DMS114 treated with DMSO at 0.1 percent for 48 hours (cell line): ENCODE measurements around the gene CDR2L.
"Not testable (repeated sequence)": the region's sequence is repeated elsewhere in the genome, so short reads cannot be mapped to it uniquely, and the experiment has no call there.

Experiments
- DNase-seq: peaks from one replicate; lab custom pipeline; 2025; ENCODE audit not compliant: unreplicated experiment; lab: John Stamatoyannopoulos, UW

Gene CDR2L

GRCh38 chr17:75036643-75037268 is 49.3 kb downstream of the CDR2L start:
- no peak for DNase-seq

DNA sequence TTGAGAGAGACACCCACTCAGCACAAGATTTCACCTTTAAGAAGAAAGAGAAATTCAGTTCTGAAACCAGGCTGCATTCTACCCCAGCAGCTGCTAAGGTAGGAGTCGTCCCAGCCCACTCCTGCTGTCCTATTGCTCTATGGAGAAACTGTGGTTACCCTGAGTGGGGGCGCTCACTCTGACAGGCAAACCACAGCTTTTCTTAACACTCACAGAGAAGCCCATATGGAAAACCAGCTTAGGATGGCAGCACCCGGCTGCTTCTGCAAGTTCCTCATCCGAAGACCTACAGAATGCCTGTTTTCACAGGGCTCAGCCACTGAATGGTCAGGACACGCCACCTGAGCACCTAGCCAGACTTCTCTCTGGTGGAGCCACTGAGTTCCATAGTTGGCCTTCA is 51.8 kb downstream of the CDR2L start:
- DNase-seq, result no peak

GRCh38 chr17:75041656-75042280 is 54.3 kb downstream of the CDR2L start:
- DNase-seq, result no peak

DNA sequence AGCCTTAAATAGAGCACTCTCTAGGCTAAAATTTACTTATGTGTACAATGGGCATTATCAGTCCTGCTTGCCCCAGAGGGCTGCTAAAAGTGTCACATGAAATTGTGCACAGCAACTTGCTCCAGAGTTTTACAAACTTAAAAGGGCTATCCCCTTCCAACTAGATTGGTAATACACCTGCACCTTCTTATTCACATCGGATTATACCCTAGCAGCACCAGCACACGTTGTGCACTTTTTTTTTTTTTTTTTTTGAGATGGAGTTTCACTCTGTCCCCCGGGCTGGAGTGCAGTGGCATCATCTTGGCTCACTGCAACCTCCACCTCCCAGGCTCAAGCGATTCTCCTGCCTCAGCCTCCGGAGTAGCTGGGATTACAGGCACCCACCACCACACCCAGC is 56.4 kb downstream of the CDR2L start:
- DNase-seq, result not testable (repeated sequence)

DNA sequence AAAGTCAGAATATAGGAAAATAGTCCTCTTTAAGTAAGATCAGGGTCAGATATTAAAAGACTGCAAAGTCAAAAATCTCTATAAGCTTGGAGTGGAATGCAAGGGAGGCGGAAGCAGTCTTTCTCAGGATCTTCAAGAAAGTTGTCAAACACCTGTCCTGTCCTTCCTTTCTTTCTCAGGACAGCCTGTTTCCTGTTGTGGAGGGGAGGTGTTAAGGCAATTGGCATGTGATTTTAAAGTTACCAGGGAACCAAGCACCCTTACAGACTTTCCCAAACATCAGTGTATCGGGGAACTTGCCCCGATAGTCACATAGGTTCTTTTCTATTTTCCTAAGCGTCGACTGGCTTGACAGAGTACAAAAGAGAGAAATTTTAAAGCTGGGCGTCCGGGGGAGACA is 57.3 kb downstream of the CDR2L start:
- DNase-seq, result no peak

DNA sequence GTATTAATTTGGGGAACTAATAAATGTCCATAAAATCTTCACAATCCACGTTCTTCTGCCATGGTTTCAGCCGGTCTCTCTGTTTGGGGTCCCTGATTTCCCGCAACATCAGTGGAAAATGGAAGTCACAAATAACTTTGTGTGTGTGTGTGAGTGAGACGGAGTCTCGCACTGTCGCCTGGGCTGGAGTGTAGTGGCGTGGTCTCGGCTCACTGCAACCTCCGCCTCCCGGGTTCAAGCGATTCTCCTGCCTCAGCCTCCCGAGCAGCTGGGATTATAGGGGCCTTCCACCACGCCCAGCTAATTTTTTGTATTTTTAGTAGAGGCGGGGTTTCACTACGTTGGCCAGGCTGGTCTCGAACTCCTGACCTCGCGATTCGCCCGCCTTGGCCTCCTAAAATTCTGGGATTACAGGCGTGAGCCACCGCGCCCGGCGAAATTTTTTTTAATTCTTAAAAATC is 58.5 kb downstream of the CDR2L start:
- not testable (repeated sequence) for DNase-seq

DNA sequence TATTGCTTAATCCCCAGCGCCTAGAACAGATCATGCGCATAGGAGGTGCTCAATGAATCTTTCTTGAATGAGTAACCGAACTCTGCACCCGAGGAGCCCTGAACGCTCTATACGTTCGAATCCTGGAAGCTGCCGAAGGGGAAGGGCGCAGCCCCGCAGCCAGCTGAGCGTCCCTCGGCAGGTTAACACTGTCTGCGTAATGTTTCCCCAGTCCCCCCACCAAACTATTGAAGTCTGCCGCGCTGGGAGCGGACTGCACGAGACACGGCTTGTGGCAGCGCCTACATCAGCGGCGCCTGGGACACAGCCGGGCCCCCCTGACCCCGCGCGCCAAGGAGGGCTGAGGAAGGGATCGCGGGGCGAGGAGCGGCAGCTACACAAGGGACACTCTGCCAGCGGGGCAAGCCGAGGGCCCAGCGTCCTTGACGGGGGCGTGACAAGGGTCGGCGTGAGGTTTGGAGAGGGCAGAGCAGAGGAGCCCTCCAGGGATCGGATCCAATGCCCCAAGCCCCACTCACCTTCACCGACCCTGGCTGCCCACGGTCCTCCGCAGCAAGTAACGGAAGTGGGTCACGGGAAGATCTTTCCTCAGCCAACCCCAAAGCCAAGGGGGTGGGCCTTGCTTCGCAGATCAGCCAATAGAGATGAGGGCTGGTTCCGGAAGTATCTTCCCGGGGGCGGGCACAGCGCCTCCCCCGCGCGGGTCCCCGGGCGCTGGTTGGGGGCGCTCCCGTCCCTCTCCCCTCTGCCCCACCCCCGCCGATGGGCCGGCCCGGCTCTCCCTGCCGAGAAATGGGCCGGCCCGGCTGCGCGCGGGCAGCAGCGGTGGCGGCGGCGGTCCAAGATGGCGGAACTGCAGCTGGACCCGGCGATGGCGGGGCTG is 59.2 kb downstream of the CDR2L start, which contains the start of the genes ATP5PD and KCTD2:
TSS of gene ATP5PD (minus strand) at position 563 of the 883 bp plus-strand sequence. CDS start 4,319 bp downstream, outside the sequence.
TSS of gene KCTD2 (plus strand) at position 819 of the 883 bp plus-strand sequence. CDS start at position 845, 26 bp downstream.
- peak; percentile 91 for DNase-seq

DNA sequence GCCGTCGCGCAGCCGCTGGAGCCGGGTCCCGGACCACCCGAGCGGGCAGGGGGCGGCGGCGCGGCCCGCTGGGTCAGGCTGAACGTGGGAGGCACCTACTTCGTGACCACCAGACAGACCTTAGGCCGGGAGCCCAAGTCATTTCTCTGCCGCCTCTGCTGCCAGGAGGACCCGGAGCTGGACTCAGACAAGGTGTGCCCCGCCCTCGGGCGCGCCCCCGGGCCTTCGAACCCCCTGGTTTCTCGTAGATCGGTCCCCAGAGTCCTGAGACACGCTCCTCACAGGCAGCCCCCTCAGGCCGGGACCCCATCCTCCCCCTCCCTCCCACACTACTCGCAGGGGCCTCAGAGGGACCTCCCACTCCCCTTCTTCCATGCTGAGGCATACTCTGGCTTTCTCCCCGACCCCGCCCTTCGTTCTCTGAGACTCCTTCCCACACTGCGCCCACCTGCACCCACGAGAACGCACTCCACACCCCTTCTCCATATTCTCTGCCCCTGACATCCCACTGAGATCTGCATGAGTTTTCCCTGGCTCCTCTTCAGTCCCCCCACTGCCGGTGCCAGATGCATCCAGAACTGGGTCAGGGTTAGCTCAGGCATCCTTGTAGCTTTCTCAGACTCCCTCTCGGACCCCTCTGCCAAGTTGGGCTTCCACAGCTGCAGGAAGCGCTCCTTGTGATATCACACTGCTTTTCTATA is 60.1 kb downstream of the CDR2L start:
- no peak for DNase-seq

DNA sequence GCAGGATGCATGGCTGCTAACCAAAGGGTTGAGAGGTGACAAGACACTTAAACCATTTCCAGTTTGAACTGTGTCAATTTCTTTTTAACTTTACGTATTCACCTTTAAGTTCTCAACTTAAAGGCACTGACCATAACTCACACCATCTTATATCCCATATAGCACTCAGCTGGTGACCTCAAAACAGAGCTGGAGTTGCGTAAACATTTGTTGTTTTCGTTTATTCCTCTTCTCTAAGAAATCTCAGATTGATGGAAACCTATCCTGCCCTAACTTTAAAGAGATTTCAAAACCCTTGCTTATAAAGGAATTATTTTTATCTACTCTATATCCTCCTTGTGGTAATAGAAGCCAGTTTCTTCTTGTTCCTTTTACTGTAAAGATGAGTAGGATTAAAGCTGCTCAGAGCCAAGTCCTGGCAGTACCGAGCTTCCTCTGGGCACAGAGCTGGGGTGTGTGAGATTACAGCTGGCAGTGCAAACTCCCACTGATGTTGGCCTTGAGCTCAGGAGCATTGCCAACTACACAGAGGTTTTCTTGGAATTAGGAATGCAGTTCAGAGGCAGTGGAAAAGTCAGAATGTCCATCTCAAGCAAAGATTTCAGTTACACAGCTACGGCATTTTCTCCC is 60.9 kb downstream of the CDR2L start:
- no peak for DNase-seq

DNA sequence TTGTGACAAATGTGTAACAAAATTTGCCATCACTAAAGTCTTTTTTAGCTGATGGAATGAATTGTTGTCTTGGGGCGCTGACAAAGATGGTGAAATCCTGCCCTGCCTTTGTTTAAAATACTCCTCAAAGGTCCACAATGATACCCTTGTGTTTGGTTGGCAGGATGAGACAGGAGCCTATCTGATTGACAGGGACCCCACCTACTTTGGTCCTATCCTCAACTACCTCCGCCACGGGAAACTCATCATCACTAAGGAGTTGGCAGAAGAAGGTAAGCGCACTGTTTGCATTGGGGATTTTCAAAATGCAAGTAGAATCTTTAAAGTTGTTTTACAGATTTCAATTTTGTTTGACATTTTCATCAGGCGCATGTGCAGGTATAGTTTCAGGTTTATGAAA is 61.6 kb downstream of the CDR2L start:
- DNase-seq, result no peak

GRCh38 chr17:75049706-75050105 is 62.3 kb downstream of the CDR2L start:
- no peak for DNase-seq

DNA sequence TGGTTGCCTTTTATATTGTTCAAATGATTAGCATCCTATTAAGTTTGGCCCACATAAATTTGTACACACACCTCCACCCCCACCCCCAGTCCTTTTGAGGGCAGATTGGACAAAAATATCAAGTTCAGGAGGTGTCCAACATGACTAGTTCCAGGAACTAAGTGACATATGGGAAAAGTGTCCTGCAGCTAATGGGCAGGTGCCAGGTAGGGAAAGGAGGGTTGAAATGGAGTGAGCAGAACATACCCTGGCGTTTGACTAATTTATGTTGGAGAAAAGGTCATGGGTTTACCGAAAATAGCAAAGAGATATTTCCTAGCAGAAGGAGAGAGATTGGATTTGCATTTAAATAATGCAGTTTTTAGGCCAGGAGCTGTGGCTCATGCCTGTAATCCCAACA is 64.5 kb downstream of the CDR2L start:
- no peak for DNase-seq
